A673 (cell line): ENCODE results near the gene GRAMD2B.

Experiments used
- CTCF ChIP-seq: fragments of 300-800, 200-600 bp; sonication (generic); conservative IDR thresholded peaks from 2 replicates; pipeline ENCODE4 v1.5.1; 2017; ENCODE audit warnings: low read depth, mild to moderate bottlenecking, antibody characterized with exemption, low read length, moderate library complexity, mixed read lengths
- EZH2 ChIP-seq: fragments of 200-600 bp; sonication (generic); IDR thresholded peaks from 2 replicates; pipeline ENCODE4 v1.6.1; 2017; ENCODE audit warnings: borderline replicate concordance, low read depth, mild to moderate bottlenecking, mixed read lengths, antibody characterized with exemption, low read length; ENCODE audit not compliant: poor library complexity, severe bottlenecking

GRCh38 chr5:126501448-126501847 lies 78.2 kb downstream of the GRAMD2B start:
- TF ChIP-seq EZH2 (no peak), CTCF (no peak)
